IPS-18a (cell line): ENCODE data around the gene PAFAH1B2.

Source experiments
- H3K27ac ChIP-seq: one replicate; pipeline ENCODE4 v1.5.1; 2013; ENCODE audit warnings: low read length
- H3K27me3 ChIP-seq: one replicate; pipeline ENCODE4 v1.6.1; 2013; ENCODE audit warnings: mild to moderate bottlenecking, low read length; ENCODE audit not compliant: control insufficient read depth, insufficient read depth
- H3K36me3 ChIP-seq: one replicate; pipeline ENCODE4 v1.6.1; 2013; ENCODE audit warnings: low read depth, low read length; ENCODE audit not compliant: control insufficient read depth
- H3K4me1 ChIP-seq: one replicate; pipeline ENCODE4 v1.6.1; 2013; ENCODE audit warnings: low read depth, low read length; ENCODE audit not compliant: control insufficient read depth
- H3K4me3 ChIP-seq: one replicate; pipeline ENCODE4 v1.5.1; 2013; ENCODE audit warnings: low read length
- H3K9ac ChIP-seq: one replicate; pipeline ENCODE4 v1.6.1; 2013; ENCODE audit warnings: mild to moderate bottlenecking, low read length, moderate library complexity
- H3K9me3 ChIP-seq: one replicate; pipeline ENCODE4 v1.6.1; 2013; ENCODE audit warnings: low read depth, low read length; ENCODE audit not compliant: control insufficient read depth

The PAFAH1B2 gene

GRCh38 chr11:117143871-117144476, at the start of gene PAFAH1B2:
PAFAH1B2 (plus strand) TSS chr11:117144287; CDS start chr11:117152448, 8,161 bp downstream.
- Histone ChIP-seq H3K9me3 (no peaks in the 10 kb centered on the region), H3K27ac (peak within 1 kb of the TSS; percentile 82), H3K4me1 (peaks cover 9% of the 10 kb centered on the region), H3K27me3 (no peaks in the 10 kb centered on the region), H3K9ac (peak within 1 kb of the TSS; percentile 80), H3K4me3 (peak within 1 kb of the TSS; percentile 100), H3K36me3 (peaks cover 21% of the 10 kb centered on the region)

GRCh38 chr11:117094776-117095175, 49.3 kb upstream of the PAFAH1B2 start:
- Histone ChIP-seq H3K9ac (no peak overlapping the region), H3K27ac (no peak overlapping the region), H3K9me3 (no peaks in the 10 kb centered on the region), H3K27me3 (no peaks in the 10 kb centered on the region), H3K4me3 (no peak overlapping the region), H3K4me1 (peaks cover 22% of the 10 kb centered on the region), H3K36me3 (no peaks in the 10 kb centered on the region)

GRCh38 chr11:117095284-117096161, 48.6 kb upstream of the PAFAH1B2 start:
- H3K4me1 ChIP-seq, result peaks cover 22% of the 10 kb centered on the region
- H3K9me3 ChIP-seq, result no peaks in the 10 kb centered on the region
- H3K36me3 ChIP-seq, result no peaks in the 10 kb centered on the region
- H3K27me3 ChIP-seq, result no peaks in the 10 kb centered on the region
- peak overlapping the region; percentile 63 for H3K4me3 ChIP-seq
- H3K9ac ChIP-seq, result no peak overlapping the region
- no peak overlapping the region for H3K27ac ChIP-seq

DNA sequence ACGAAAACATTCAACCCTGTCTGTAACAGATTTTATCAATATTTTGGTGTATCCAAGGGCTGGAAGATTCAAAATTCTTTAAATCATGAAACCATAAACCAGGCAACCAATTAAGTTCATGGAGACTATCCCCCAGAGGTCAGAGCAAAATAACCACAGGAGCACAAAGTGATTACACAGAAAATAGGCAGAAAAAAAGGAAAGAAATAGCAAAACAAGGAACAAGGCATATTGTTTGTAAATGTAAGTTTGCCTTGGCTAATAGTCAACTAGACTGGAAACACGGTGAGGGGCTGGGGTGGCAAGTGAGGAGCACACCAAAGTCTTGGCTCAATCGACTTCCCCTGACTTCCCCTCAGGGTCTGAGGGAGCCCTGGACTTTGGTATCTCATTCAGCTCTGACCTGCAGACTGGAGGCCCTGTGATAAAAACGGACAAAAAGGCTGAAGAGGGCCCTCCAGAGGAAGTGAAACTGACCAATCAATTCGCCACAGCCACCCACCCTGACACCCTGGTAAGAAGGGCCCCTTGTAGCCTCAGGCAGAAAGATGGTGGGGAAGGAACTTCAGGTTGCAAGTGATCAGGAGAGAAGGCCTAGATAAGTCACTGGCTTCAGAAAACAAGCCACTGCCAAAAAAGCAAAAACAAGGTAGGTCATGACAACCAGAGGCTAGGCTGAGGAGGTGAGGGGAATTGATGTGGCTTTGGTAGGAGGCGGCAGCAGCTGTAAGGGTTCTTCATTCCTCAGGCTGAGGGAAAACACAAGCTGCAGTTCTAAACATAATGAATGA, 47.7 kb upstream of the PAFAH1B2 start:
- Histone ChIP-seq H3K4me1 (peaks cover 22% of the 10 kb centered on the region), H3K36me3 (no peaks in the 10 kb centered on the region), H3K4me3 (peak overlapping the region; percentile 63), H3K27ac (no peak overlapping the region), H3K9me3 (no peaks in the 10 kb centered on the region), H3K27me3 (no peaks in the 10 kb centered on the region), H3K9ac (no peak overlapping the region)

- Histone ChIP-seq H3K9ac (peak overlapping the region; percentile 79), H3K36me3 (no peaks in the 10 kb centered on the region), H3K4me1 (peaks cover 22% of the 10 kb centered on the region), H3K27me3 (no peaks in the 10 kb centered on the region), H3K27ac (no peak overlapping the region), H3K9me3 (no peaks in the 10 kb centered on the region), H3K4me3 (peak overlapping the region; percentile 63)
Observed at GRCh38 chr11:117097014-117097388, 47.1 kb upstream of the PAFAH1B2 start.

DNA sequence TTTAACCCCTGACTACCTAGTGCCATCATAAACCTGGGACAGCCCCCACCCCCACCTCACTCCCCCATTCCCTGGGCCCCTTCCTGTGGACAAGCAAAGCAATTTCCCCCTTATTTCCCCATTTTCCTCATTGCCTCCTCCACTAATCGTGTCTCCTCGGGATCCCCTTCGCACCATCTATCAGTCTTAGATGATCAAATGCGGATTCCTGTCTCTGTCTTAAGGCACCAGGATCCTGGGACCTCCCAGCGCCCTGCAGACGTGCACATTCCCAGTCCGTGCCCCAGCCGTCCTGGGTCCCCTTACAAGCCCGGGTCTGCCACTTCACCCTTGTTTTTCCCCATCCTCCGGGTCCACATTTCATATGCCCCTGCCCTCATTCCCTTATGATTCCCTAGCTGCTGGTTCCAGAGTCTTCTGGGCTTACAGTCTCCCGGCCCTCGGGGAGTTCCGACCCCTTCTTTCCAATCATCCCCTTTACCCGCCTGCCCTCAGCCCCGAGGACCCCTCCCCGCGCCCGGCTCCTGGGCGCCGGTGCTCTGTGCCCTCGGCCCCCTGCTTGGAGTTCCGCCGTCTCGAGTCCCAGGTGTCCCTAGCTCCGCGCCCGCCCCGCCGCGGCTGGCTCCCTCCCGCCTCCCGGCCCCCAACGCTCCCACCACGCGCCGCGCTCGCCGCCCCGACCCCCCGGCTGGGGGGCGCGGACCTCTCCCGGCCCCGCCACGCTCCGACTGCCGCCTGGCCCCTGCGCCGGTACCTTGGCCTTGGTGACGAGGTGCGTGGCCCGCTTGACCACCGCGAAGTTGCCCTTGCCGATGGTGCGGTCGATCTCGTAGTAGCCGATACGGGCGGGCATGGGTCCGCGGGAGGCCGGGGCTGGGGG, 46.5 kb upstream of the PAFAH1B2 start:
- Histone ChIP-seq H3K27ac (no peak overlapping the region), H3K4me1 (peaks cover 22% of the 10 kb centered on the region), H3K27me3 (no peaks in the 10 kb centered on the region), H3K4me3 (peak overlapping the region; percentile 63), H3K9me3 (no peaks in the 10 kb centered on the region), H3K36me3 (no peaks in the 10 kb centered on the region), H3K9ac (peak overlapping the region; percentile 79)

DNA sequence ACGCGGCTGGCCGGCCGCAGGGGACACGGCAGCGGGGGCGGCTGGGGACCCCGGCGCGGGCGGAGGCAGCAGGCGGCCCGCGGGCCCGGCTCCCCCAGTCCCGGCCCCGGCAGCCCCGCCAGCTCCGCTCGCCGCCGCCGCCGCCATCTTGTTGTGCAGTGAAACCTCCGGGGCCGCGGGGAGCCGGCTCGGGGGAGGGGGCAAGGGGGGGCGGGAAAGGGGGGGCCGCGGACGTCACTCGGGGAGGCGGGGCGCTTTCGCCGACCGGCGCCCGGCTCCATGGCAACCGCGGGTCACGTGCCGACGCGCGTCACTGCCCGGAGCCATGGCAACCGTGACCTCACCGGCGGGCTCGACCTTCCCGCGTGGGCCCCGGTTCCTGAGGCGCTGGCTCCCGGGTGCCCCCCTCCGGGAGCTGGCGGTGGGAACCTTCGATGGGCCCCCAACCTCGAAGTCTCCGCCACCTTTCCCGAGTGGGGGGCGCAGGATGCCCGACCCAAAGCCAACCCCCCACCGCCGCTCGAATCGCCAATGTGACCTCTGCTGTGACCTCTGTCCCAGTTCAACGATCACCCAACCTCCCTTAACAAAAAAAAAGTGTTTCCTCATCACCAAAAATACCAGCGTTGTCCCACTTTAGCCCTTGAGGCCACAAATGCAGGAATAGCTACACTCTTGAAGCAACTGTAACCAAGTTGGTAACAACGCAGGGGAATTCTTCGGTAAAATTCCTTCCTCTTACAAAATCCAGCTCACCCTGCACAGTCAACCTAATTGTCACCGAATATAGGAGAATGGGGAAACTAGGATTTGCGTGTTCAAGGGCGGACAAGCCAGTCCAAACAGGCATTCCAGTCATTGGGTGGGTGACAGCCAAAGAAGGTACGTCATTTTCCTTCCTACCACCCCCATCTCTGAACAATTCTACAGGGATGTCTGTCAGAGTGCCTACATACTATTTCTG, 45.5 kb upstream of the PAFAH1B2 start, which contains the start of gene SIK3:
SIK3 (minus strand) TSS at position 160 of the 964 bp plus-strand sequence; CDS start at position 147, 13 bp downstream.
- peak within 1 kb of the TSS; percentile 95 for H3K9ac ChIP-seq
- no peaks in the 10 kb centered on the region for H3K27me3 ChIP-seq
- no peaks in the 10 kb centered on the region for H3K36me3 ChIP-seq
- peaks cover 22% of the 10 kb centered on the region for H3K4me1 ChIP-seq
- no peaks in the 10 kb centered on the region for H3K9me3 ChIP-seq
- peak within 1 kb of the TSS; percentile 95 for H3K27ac ChIP-seq
- peak within 1 kb of the TSS; percentile 84 for H3K4me3 ChIP-seq

- peaks cover 22% of the 10 kb centered on the region for H3K4me1 ChIP-seq
- H3K27me3 ChIP-seq, result no peaks in the 10 kb centered on the region
- no peaks in the 10 kb centered on the region for H3K9me3 ChIP-seq
- H3K36me3 ChIP-seq, result no peaks in the 10 kb centered on the region
- no peak overlapping the region for H3K4me3 ChIP-seq
- no peak overlapping the region for H3K27ac ChIP-seq
- no peak overlapping the region for H3K9ac ChIP-seq
Observed at GRCh38 chr11:117099696-117100095, 44.4 kb upstream of the PAFAH1B2 start.

GRCh38 chr11:117100556-117100955, 43.5 kb upstream of the PAFAH1B2 start:
- H3K27ac ChIP-seq, result no peak overlapping the region
- H3K36me3 ChIP-seq, result no peaks in the 10 kb centered on the region
- H3K9ac ChIP-seq, result no peak overlapping the region
- H3K9me3 ChIP-seq, result no peaks in the 10 kb centered on the region
- H3K4me1 ChIP-seq, result peaks cover 22% of the 10 kb centered on the region
- no peak overlapping the region for H3K4me3 ChIP-seq
- H3K27me3 ChIP-seq, result no peaks in the 10 kb centered on the region
